SU-DHL-6 (cell line): ENCODE results near the gene TAF9.
"Not testable (repeated sequence)": the region's sequence is repeated elsewhere in the genome, so short reads cannot be mapped to it uniquely, and the experiment has no call there.

Experiments used
- H2AFZ ChIP-seq: fragments of 200-600 bp; sonication (generic); 2 replicates; pipeline ENCODE4 v1.6.1; 2014; ENCODE audit warnings: low read depth, mild to moderate bottlenecking, moderate library complexity, mixed read lengths, antibody characterized with exemption, low read length; ENCODE audit not compliant: severe bottlenecking
- H3F3A ChIP-seq: fragments of 200-600 bp; shearing (Covaris generic); 2 replicates; pipeline ENCODE4 v1.6.0; 2016; ENCODE audit warnings: antibody characterized with exemption, mild to moderate bottlenecking; ENCODE audit not compliant: insufficient read depth
- H3K27ac ChIP-seq: fragments of 200-600 bp; sonication (generic); 2 replicates; pipeline ENCODE4 v1.5.1; 2016; ENCODE audit warnings: low read depth, mild to moderate bottlenecking, low read length, moderate library complexity, mixed read lengths
- H3K27me3 ChIP-seq: fragments of 200-600 bp; sonication (generic), shearing (Covaris generic); 2 replicates; pipeline ENCODE4 v1.6.0; 2014; ENCODE audit warnings: mild to moderate bottlenecking, low read length
- H3K36me3 ChIP-seq: fragments of 200-600 bp; sonication (generic); 2 replicates; pipeline ENCODE4 v1.6.1; 2014; ENCODE audit warnings: mild to moderate bottlenecking, low read length, mixed read lengths
- H3K4me2 ChIP-seq: fragments of 300-600, 200-600 bp; shearing (Covaris generic), sonication (generic); 2 replicates; pipeline ENCODE4 v1.6.0; 2014; ENCODE audit warnings: low read length, low read depth, mild to moderate bottlenecking; ENCODE audit not compliant: poor library complexity, severe bottlenecking
- H3K4me3 ChIP-seq: fragments of 200-600 bp; sonication (generic); 2 replicates; pipeline ENCODE4 v1.5.1; 2014; ENCODE audit warnings: antibody characterized with exemption, low read length, mild to moderate bottlenecking, mixed read lengths; ENCODE audit not compliant: insufficient read depth, poor library complexity, severe bottlenecking
- H3K79me2 ChIP-seq: fragments of 200-600 bp; sonication (generic); 2 replicates; pipeline ENCODE4 v1.6.1; 2014; ENCODE audit warnings: mild to moderate bottlenecking, low read length, moderate library complexity; ENCODE audit not compliant: insufficient read depth
- H3K9ac ChIP-seq: fragments of 200-600 bp; sonication (generic); 2 replicates; pipeline ENCODE4 v1.7.0; 2014; ENCODE audit warnings: mild to moderate bottlenecking, low read length
- H3K9me2 ChIP-seq: fragments of 200-600 bp; sonication (generic); replicated peaks from 2 replicates; pipeline ENCODE4 v1.6.1; 2014; ENCODE audit warnings: low read length; ENCODE audit not compliant: insufficient read depth
- H3K9me3 ChIP-seq: fragments of 200-600 bp; sonication (generic); 2 replicates; pipeline ENCODE4 v1.6.1; 2014; ENCODE audit warnings: low read length, mixed read lengths; ENCODE audit not compliant: insufficient read depth
- H4K20me1 ChIP-seq: fragments of 200-600 bp; sonication (generic); 2 replicates; pipeline ENCODE4 v1.6.1; 2014; ENCODE audit warnings: low read depth, mild to moderate bottlenecking, antibody characterized with exemption, low read length, moderate library complexity, mixed read lengths
- CTCF ChIP-seq: fragments of 200-600 bp; sonication (generic); IDR thresholded peaks from one replicate; pipeline ENCODE4 v1.5.1; 2017; ENCODE audit warnings: antibody characterized with exemption, mild to moderate bottlenecking, low read length, moderate library complexity; ENCODE audit not compliant: insufficient read depth, poor library complexity, severe bottlenecking
- EZH2phosphoT487 ChIP-seq: fragments of 200-600 bp; sonication (generic), shearing (Covaris generic); conservative IDR thresholded peaks from 2 replicates; pipeline ENCODE4 v1.6.1; 2018; ENCODE audit warnings: mild to moderate bottlenecking, antibody characterized with exemption, low read length, moderate library complexity, mixed read lengths

The TAF9 gene

GRCh38 chr5:69341520-69342161 is 27.7 kb downstream of the TAF9 start:
- Histone ChIP-seq H3K79me2 (no peaks in the 10 kb centered on the region), H3K27ac (no peak overlapping the region), H3K4me2 (no peak overlapping the region), H3F3A (no peaks in the 10 kb centered on the region), H4K20me1 (no peaks in the 10 kb centered on the region), H3K9ac (no peak overlapping the region), H3K9me2 (no peaks in the 10 kb centered on the region), H3K9me3 (no peaks in the 10 kb centered on the region), H3K4me3 (no peak overlapping the region), H2AFZ (no peak overlapping the region), H3K27me3 (no peaks in the 10 kb centered on the region), H3K36me3 (no peaks in the 10 kb centered on the region)
- TF ChIP-seq EZH2phosphoT487: no peak
- no peak for TF ChIP-seq CTCF

DNA sequence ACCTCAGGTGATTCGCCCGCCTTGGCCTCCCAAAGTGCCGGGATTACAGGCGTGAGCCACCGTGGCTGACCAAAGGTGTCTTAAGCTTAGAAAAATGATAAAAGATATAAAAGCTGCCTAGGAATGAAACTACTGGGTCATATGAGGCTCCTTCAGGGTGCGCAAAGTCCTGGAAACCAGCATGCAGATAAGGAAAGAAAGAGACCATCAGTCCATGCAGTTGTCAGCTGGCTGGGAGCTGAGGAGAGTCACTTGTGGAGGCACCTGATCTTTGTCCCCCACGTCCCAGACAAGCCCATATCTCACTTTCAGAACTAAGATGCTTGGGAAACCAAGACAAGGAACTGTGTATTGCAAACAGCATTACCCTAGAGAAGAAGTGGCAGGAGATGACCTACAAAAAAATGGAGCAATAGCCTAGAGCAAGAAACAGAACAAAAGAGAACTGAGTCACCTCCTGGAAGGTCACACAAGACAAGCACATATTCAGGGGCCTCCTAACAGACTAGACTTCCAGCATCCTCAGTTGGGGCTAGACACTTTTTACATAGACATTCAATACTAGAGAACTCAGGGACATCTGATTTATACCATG is 33.9 kb downstream of the TAF9 start:
- no peak for TF ChIP-seq EZH2phosphoT487
- TF ChIP-seq CTCF: no peak
- no peaks in the 10 kb centered on the region for H3K27me3 ChIP-seq
- H3K9ac ChIP-seq: no peak overlapping the region
- no peaks in the 10 kb centered on the region for H3K9me2 ChIP-seq
- no peak overlapping the region for H2AFZ ChIP-seq
- no peak overlapping the region for H3K27ac ChIP-seq
- H3F3A ChIP-seq: no peaks in the 10 kb centered on the region
- no peaks in the 10 kb centered on the region for H3K9me3 ChIP-seq
- H3K4me2 ChIP-seq: no peak overlapping the region
- H3K4me3 ChIP-seq: no peak overlapping the region
- no peaks in the 10 kb centered on the region for H4K20me1 ChIP-seq
- H3K79me2 ChIP-seq: no peaks in the 10 kb centered on the region
- no peaks in the 10 kb centered on the region for H3K36me3 ChIP-seq

GRCh38 chr5:69334793-69335268 is 34.5 kb downstream of the TAF9 start:
- H3K9me2 ChIP-seq: no peaks in the 10 kb centered on the region
- no peak overlapping the region for H3K4me2 ChIP-seq
- H3K9ac ChIP-seq: no peak overlapping the region
- TF ChIP-seq CTCF (peak; percentile 58), EZH2phosphoT487 (no peak)
- H3K4me3 ChIP-seq: no peak overlapping the region
- H3F3A ChIP-seq: no peaks in the 10 kb centered on the region
- H3K79me2 ChIP-seq: no peaks in the 10 kb centered on the region
- no peak overlapping the region for H3K27ac ChIP-seq
- no peaks in the 10 kb centered on the region for H3K9me3 ChIP-seq
- H3K36me3 ChIP-seq: no peaks in the 10 kb centered on the region
- H2AFZ ChIP-seq: no peak overlapping the region
- no peaks in the 10 kb centered on the region for H4K20me1 ChIP-seq
- no peaks in the 10 kb centered on the region for H3K27me3 ChIP-seq

DNA sequence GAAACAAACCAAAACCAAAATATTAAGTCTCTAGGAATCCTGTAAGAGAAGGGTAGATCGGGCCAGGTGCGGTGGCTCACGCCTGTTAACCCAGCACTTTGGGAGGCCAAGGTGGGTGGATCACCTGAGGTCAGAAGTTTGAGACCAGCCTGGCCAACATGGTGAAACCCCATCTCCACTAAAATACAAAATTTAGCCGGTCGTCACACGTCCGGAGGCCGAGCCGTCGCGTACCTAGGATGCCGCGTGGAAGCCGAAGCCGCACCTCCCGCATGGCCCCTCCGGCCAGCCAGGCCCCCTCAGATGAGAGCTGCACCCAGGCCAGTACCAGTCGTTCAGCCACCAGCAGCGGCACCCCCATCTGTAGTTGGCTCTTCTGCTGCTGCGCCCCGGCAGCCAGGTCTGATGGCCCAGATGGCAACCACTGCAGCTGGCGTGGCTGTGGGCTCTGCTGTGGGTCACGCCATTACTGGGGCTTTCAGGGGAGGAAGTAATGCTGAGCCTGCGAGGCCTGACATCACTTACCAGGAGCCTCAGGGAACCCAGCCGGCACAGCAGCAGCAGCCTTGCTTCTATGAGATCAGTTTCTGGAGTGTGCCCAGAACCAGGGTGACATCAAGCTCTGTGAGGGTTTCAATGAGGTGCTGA is 35.5 kb downstream of the TAF9 start:
- H3K27ac ChIP-seq, H2AFZ ChIP-seq, H3K4me2 ChIP-seq, H4K20me1 ChIP-seq, H3K9me2 ChIP-seq, H3F3A ChIP-seq, H3K9ac ChIP-seq, H3K79me2 ChIP-seq, H3K4me3 ChIP-seq, H3K27me3 ChIP-seq, H3K9me3 ChIP-seq, H3K36me3 ChIP-seq: not testable (repeated sequence)
